HG03469 (cell line): ENCODE data around the gene PLXNA2.

Experiments used
- ATAC-seq: cut with Tn5 transposase; IDR thresholded peaks from one replicate; pipeline ENCODE4 v1.9.1; 2021; ENCODE audit warnings: mild to moderate bottlenecking, moderate library complexity, moderate number of reproducible peaks; ENCODE audit not compliant: unreplicated experiment

PLXNA2 gene

GRCh38 chr1:208268541-208269337 lies 24.6 kb upstream of the PLXNA2 start:
- no peak for ATAC-seq

GRCh38 chr1:208265525-208265924 lies 21.3 kb upstream of the PLXNA2 start:
- no peak for ATAC-seq

GRCh38 chr1:208265122-208265469 lies 20.9 kb upstream of the PLXNA2 start:
- ATAC-seq: no peak

- no peak for ATAC-seq
Measured at GRCh38 chr1:208264469-208265121, 20.4 kb upstream of the PLXNA2 start.

- ATAC-seq: no peak
Measured at GRCh38 chr1:208261874-208262273, 17.7 kb upstream of the PLXNA2 start.

- ATAC-seq: no peak
Measured at GRCh38 chr1:208258277-208258676, 14.1 kb upstream of the PLXNA2 start.

- ATAC-seq: no peak
Measured at GRCh38 chr1:208257351-208257750, 13.2 kb upstream of the PLXNA2 start.

- ATAC-seq: no peak
Measured at GRCh38 chr1:208256556-208256955, 12.4 kb upstream of the PLXNA2 start.

GRCh38 chr1:208256091-208256490 lies 11.9 kb upstream of the PLXNA2 start:
- ATAC-seq: no peak

GRCh38 chr1:208254862-208255261 lies 10.7 kb upstream of the PLXNA2 start:
- ATAC-seq: no peak

- ATAC-seq: no peak
Measured at GRCh38 chr1:208254376-208254775, 10.2 kb upstream of the PLXNA2 start.

- ATAC-seq: no peak
Measured at GRCh38 chr1:208252836-208253576, 8.8 kb upstream of the PLXNA2 start.

- no peak for ATAC-seq
Measured at GRCh38 chr1:208251911-208252835, 8.0 kb upstream of the PLXNA2 start.

GRCh38 chr1:208251015-208251414 lies 6.8 kb upstream of the PLXNA2 start:
- ATAC-seq: no peak

- ATAC-seq: no peak
Measured at GRCh38 chr1:208250613-208251012, 6.4 kb upstream of the PLXNA2 start.

- ATAC-seq: no peak
Measured at GRCh38 chr1:208248991-208249696, 5.0 kb upstream of the PLXNA2 start.

GRCh38 chr1:208248307-208248801 lies 4.2 kb upstream of the PLXNA2 start:
- no peak for ATAC-seq

- ATAC-seq: no peak
Measured at GRCh38 chr1:208247696-208248095, 3.5 kb upstream of the PLXNA2 start.

GRCh38 chr1:208245185-208245705 lies 1.1 kb upstream of the PLXNA2 start:
- peak; percentile 55 for ATAC-seq

GRCh38 chr1:208243527-208243966 lies 637 bp downstream of the PLXNA2 start:
- ATAC-seq: no peak
